ENCODE measurements around the gene ARID5B. TPM values are rescaled to one million over a fixed set of nuclear protein-coding genes. Genes with fewer than 3 reads are reported as not detected.
A peak's percentile ranks its signal among the peaks of the same experiment; 100 is the strongest.

Gene ARID5B
- total RNA-seq, 1 experiment from 2014 or later, result 0.04 TPM

- no peak overlapping the region for H3K9ac ChIP-seq (ENCODE audit: extremely low read depth, insufficient read length, low read length)
- no peak overlapping the region for H3K27ac ChIP-seq (ENCODE audit: insufficient read length, low read depth, low read length)
Measured at GRCh38 chr10:61903928-61904344, 2.4 kb downstream of the ARID5B start.

More at GRCh38 chr10:61903928-61904344, 2.4 kb downstream of the ARID5B start:
- peaks cover 33 to 41% of the 10 kb centered on the region in 2 experiments for H3K4me1 Mint-ChIP-seq
- peaks cover 13% of the 10 kb centered on the region; the same call in 1 of the 2 replicates for H3K27me3 ChIP-seq (ENCODE audit: insufficient read depth, low read length)
- H3K23me2 ChIP-seq (ENCODE audit: insufficient read length, low read depth, low read length, poor library complexity, severe bottlenecking), result peaks cover 35% of the 10 kb centered on the region
- H4K20me1 ChIP-seq (ENCODE audit: control insufficient read depth, insufficient read depth, insufficient read length), result no peaks in the 10 kb centered on the region
- H2BK12ac ChIP-seq (ENCODE audit: insufficient read length, low read depth, low read length), result no peak overlapping the region
- no peaks in the 10 kb centered on the region for H3K79me1 ChIP-seq (ENCODE audit: insufficient read depth, low read depth, low read length, poor library complexity, severe bottlenecking)
- no peak overlapping the region for H3K4ac ChIP-seq (ENCODE audit: low read depth, low read length)
- no peak overlapping the region for H2BK5ac ChIP-seq (ENCODE audit: insufficient read length, low read length)
- H3K27ac Mint-ChIP-seq, result no peak overlapping the region
- H2BK15ac ChIP-seq (ENCODE audit: low read depth, low read length), result no peak overlapping the region
- H3K23ac ChIP-seq (ENCODE audit: insufficient read length, low read depth, low read length), result no peak overlapping the region
- no peak overlapping the region for H2BK20ac ChIP-seq (ENCODE audit: low read depth, low read length, poor library complexity, severe bottlenecking)
- TF ChIP-seq CTCF (conservative IDR thresholded peaks at IDR 0.05), result no peak
- H3T11ph ChIP-seq (ENCODE audit: low read length), result no peak overlapping the region
- H3K18ac ChIP-seq (ENCODE audit: insufficient read length, low read depth, low read length), result no peak overlapping the region
- H3K36me3 Mint-ChIP-seq (ENCODE audit: insufficient read depth in 1 of 3, low read depth in 3 of 3), result no peaks in the 10 kb centered on the region; a peak in 1 of 7 replicates
- H4K91ac ChIP-seq (ENCODE audit: insufficient read length, low read depth, low read length), result no peak overlapping the region
- WGBS (ENCODE audit: extremely low coverage, insufficient read length, low lambda C conversion rate), result no CpG with 5 or more reads among the region's 7 CpGs
- peak overlapping the region; percentile 78 to 88 for H3K4me3 Mint-ChIP-seq
- no peaks in the 10 kb centered on the region for H3K4me1 ChIP-seq (ENCODE audit: insufficient read depth, low read length)
- no peaks in the 10 kb centered on the region; a peak in 1 of 5 replicates for H3K9me3 Mint-ChIP-seq
- no peak for DNase-seq
- no peak overlapping the region for H4K5ac ChIP-seq (ENCODE audit: insufficient read length, low read depth, low read length)
- peak overlapping the region; percentile 99 for H3K4me2 ChIP-seq (ENCODE audit: insufficient read depth, insufficient read length, low read length)
- H3K14ac ChIP-seq (ENCODE audit: insufficient read depth, low read length), result no peak overlapping the region
- no peak overlapping the region for H2AK5ac ChIP-seq (ENCODE audit: insufficient read length, low read length)
- H2BK120ac ChIP-seq (ENCODE audit: low read depth, low read length, poor library complexity, severe bottlenecking), result no peak overlapping the region
- no peak overlapping the region for H4K8ac ChIP-seq (replicated peaks; ENCODE audit: insufficient read length, low read depth, low read length)
- no peaks in the 10 kb centered on the region for H3K79me2 ChIP-seq (ENCODE audit: insufficient read depth, low read length)
- no peaks in the 10 kb centered on the region for H3K9me3 ChIP-seq (ENCODE audit: control insufficient read depth, low read depth, low read length)
- no peak overlapping the region for H2AFZ ChIP-seq (ENCODE audit: low read length)
- H3K56ac ChIP-seq (ENCODE audit: insufficient read length, low read depth, low read length), result no peak overlapping the region
- H3K27me3 Mint-ChIP-seq (ENCODE audit: low read depth), result peaks cover 51% of the 10 kb centered on the region
